Gastrocnemius medialis (tissue), 4 donors: ENCODE data around the gene OVAAL. TPM values are rescaled to one million over a fixed set of nuclear protein-coding genes. Genes with fewer than 3 reads are reported as not detected.

Source experiments
- ATAC-seq, 2 donors: fragments of 150-250 bp; one replicate each; pipeline ENCODE4 v1.9.1; 2016
- DNase-seq, 2 donors: peaks; one replicate each; pipeline ENCODE4 v3.0.0-alpha.2; 2019
- H3K27ac ChIP-seq, 4 donors: fragments of 200-600 bp; sonication (generic); 1 replicate in 1 of 4; 2 replicates in 3 of 4; pipeline ENCODE4 v1.5.1; 2016 to 2018; ENCODE audit warnings: mild to moderate bottlenecking in 2 of 4, moderate library complexity in 1 of 4
- H3K27me3 ChIP-seq, 3 donors: fragments of 200-600 bp; sonication (generic) in 2 of 3; 1 replicate in 1 of 3; 2 replicates in 2 of 3; pipeline versions ENCODE4 v1.5.1 to v1.6.0; 2016 to 2019; ENCODE audit warnings: mild to moderate bottlenecking in 1 of 3, moderate library complexity in 1 of 3
- H3K36me3 ChIP-seq, 2 donors: fragments of 200-600 bp; sonication (generic) in 1 of 2; one replicate each; pipeline ENCODE4 v1.5.1; 2017 to 2018
- H3K4me1 ChIP-seq, 2 donors: fragments of 200-600 bp; sonication (generic) in 1 of 2; one replicate each; pipeline ENCODE4 v1.5.1; 2016 to 2017; ENCODE audit warnings: mild to moderate bottlenecking in 2 of 2
- H3K4me3 ChIP-seq, 4 donors: fragments of 200-600 bp; sonication (generic) in 3 of 4; 1 replicate in 1 of 4; 2 replicates in 3 of 4; pipeline ENCODE4 v1.5.1; 2016 to 2019; ENCODE audit warnings: mild to moderate bottlenecking in 2 of 4
- H3K9me3 ChIP-seq, 3 donors: fragments of 200-600 bp; sonication (generic) in 2 of 3; 1 replicate in 1 of 3; 2 replicates in 2 of 3; pipeline ENCODE4 v1.5.1; 2016 to 2019
- POLR2A ChIP-seq, 2 donors: fragments of 450-650 bp; IDR thresholded peaks; one replicate each; pipeline ENCODE4 v1.6.1; 2017; ENCODE audit warnings: antibody characterized with exemption in 2 of 2, mild to moderate bottlenecking in 2 of 2, moderate library complexity in 2 of 2
- in situ Hi-C, 4 donors: fragments of 200-750 bp; cut with MboI; loops; one replicate each; pipeline versions ENCODE4 v1.15.0 to v1.8.0; 2017; ENCODE audit warnings: low sequenced_read_pairs in 4 of 4
- intact Hi-C: fragments of 100-400 bp; cut with DNase I; formaldehyde crosslinking; loops from one replicate; pipeline ENCODE4 v1.15.1; 2023; ENCODE audit warnings: low total_unique reads
- total RNA-seq, 4 donors: library from RNA; depleted of rRNA; stranded (reverse); fragments of >200 nt; gene quantifications; one replicate each; pipeline versions ENCODE4 v1.1.0 to v1.2.3, GENCODE V29; 2016
- TF ChIP-seq, protein P1 (sequence below), 5 experiments: fragments of 450-650 bp in 3 of 5; fragments of 200-600 bp in 2 of 5; sonication (generic) in 2 of 5; IDR thresholded peaks in 4 of 5; conservative IDR thresholded peaks in 1 of 5; 1 replicate in 4 of 5; 2 replicates in 1 of 5; pipeline ENCODE4 v1.5.1; 2016 to 2019; ENCODE audit warnings: antibody characterized with exemption in 5 of 5, mild to moderate bottlenecking in 3 of 5, moderate library complexity in 3 of 5

Gene OVAAL
- total RNA-seq, 4 donors from 2014 or later: not detected

DNA sequence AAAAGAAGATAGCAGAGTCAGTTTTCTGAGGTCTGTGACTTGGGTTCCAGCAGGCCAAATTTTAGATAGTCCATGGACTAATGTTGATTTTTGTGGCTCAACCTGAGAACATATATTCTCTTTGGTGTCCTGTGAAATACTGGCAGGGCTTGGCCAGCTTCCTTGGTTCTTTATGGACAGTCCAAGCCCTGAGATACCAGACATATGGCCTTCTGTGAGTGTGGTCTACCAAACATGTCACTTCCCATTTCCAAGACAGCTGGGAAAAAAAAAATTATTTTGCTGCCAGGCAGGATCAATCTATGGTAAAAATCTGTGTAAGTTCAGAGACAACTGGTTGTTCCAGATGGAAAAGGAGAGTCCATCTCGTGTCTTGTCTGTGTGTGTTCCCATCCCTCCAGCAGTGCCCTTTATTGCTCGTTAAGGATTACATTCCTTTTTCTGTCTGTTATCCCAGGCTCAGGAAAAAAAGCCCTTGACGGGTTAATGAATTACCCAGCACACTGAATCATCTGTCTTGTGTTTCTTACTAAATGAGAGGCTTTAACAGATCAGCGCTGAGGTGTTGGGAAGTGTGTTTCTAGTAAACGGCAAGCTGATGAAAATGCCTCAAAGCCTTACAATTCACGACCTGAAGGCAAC lies 39.7 kb downstream of the OVAAL start:
- in situ Hi-C loops (no loop called here), intact Hi-C loops (no loop called here)
- TF ChIP-seq, protein P1, sequence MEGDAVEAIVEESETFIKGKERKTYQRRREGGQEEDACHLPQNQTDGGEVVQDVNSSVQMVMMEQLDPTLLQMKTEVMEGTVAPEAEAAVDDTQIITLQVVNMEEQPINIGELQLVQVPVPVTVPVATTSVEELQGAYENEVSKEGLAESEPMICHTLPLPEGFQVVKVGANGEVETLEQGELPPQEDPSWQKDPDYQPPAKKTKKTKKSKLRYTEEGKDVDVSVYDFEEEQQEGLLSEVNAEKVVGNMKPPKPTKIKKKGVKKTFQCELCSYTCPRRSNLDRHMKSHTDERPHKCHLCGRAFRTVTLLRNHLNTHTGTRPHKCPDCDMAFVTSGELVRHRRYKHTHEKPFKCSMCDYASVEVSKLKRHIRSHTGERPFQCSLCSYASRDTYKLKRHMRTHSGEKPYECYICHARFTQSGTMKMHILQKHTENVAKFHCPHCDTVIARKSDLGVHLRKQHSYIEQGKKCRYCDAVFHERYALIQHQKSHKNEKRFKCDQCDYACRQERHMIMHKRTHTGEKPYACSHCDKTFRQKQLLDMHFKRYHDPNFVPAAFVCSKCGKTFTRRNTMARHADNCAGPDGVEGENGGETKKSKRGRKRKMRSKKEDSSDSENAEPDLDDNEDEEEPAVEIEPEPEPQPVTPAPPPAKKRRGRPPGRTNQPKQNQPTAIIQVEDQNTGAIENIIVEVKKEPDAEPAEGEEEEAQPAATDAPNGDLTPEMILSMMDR (IDR thresholded peaks at IDR 0.05 in 4 of 5, conservative IDR thresholded peaks at IDR 0.05 in 1 of 5): no peak
- no peak for TF ChIP-seq POLR2A (IDR thresholded peaks at IDR 0.05)
- no peak overlapping the region for H3K4me3 ChIP-seq
- no peak overlapping the region for H3K27ac ChIP-seq
- H3K36me3 ChIP-seq: no peaks in the 10 kb centered on the region
- H3K27me3 ChIP-seq: no peaks in the 10 kb centered on the region
- no peaks in the 10 kb centered on the region for H3K9me3 ChIP-seq
- H3K4me1 ChIP-seq: no peaks in the 10 kb centered on the region
- no peak for DNase-seq
- no peak for ATAC-seq

DNA sequence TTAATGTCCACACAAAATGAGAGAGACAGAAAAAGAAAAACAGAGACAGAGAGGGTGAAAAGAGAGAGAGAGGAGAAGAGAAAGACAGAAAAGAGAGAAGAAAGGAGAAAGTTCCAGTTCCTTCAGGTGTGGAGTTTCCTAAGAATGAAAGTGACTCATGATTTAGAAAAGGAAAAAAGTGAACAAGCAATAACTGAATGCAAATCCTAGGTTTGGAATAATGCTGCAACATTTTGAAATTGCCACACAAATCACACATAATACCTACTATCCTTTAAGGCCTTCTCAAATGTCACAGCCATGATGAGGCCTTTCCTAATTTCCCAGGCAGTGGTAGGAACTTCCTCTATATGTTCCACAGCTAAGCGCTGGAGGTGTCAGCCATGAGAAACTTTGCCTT lies 41.6 kb downstream of the OVAAL start:
- Histone ChIP-seq H3K4me3 (no peak overlapping the region), H3K27me3 (no peaks in the 10 kb centered on the region), H3K9me3 (no peaks in the 10 kb centered on the region), H3K4me1 (no peaks in the 10 kb centered on the region), H3K36me3 (no peaks in the 10 kb centered on the region), H3K27ac (no peak overlapping the region)
- in situ Hi-C loops: no loop called here
- no peak for ATAC-seq
- no peak for TF ChIP-seq POLR2A (IDR thresholded peaks at IDR 0.05)
- TF ChIP-seq, protein P1 (IDR thresholded peaks at IDR 0.05 in 4 of 5, conservative IDR thresholded peaks at IDR 0.05 in 1 of 5): no peak
- DNase-seq: no peak
- intact Hi-C loops: no loop called here

DNA sequence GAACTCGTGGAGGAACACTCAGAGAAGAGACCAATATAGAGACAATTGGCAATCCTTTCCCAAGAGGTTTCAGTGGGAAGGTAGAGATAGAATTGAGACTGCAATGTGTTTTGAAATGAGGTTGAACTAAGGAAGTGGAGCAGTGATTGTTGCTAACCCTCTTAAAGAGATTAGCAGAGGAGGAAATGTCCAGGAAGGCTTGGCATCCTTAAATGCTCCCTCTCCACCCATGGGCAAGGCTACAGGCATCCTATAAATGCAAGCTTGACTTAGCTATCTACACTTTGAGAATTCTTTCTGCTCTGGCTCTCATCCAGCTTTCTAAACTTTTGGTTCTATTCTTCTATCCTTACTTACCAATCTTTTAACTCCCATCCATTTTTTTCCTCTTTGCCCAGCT lies 42.7 kb downstream of the OVAAL start:
- in situ Hi-C loops: no loop called here
- DNase-seq: no peak
- Histone ChIP-seq H3K36me3 (no peaks in the 10 kb centered on the region), H3K9me3 (no peaks in the 10 kb centered on the region), H3K4me3 (no peak overlapping the region), H3K27me3 (no peaks in the 10 kb centered on the region), H3K4me1 (no peaks in the 10 kb centered on the region), H3K27ac (no peak overlapping the region)
- intact Hi-C loops: no loop called here
- TF ChIP-seq, protein P1 (IDR thresholded peaks at IDR 0.05 in 4 of 5, conservative IDR thresholded peaks at IDR 0.05 in 1 of 5): no peak
- TF ChIP-seq POLR2A (IDR thresholded peaks at IDR 0.05): no peak
- ATAC-seq: no peak

DNA sequence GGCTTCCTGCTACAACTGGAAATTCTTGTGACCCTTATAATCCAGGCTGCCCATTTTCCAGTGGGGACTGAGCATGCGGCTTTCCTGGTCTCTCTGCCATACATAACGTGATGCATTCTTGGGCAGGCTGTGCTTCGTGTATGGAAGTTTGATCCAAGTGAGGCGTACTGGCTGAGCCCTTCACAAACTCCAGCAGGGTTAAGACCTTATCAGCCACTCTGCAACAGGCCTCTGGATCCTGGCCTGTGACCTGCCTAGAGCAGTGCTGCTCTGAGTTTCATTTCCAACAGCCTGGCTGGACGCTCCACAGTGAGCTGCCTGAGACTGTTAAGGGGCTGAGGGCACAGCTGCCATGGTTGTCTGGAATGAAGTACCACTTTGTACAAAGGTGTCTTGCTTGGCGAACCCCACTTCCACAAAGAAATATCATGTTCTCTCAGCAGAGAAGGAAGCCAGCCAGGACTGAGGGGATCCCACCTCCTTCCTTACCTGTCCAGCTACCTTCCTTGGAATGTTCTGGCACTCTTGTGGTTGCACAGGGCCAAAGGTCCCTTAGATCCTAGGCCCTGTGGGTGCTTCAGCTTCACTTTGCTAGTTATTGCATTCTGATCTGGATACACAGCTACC lies 44.6 kb downstream of the OVAAL start:
- intact Hi-C loops: no loop called here
- no peak overlapping the region for H3K27ac ChIP-seq
- no peaks in the 10 kb centered on the region for H3K36me3 ChIP-seq
- no peaks in the 10 kb centered on the region for H3K9me3 ChIP-seq
- ATAC-seq (no peak), DNase-seq (no peak)
- TF ChIP-seq POLR2A (IDR thresholded peaks at IDR 0.05): no peak
- TF ChIP-seq, protein P1 (IDR thresholded peaks at IDR 0.05 in 4 of 5, conservative IDR thresholded peaks at IDR 0.05 in 1 of 5): no peak
- in situ Hi-C loops: no loop called here
- H3K4me1 ChIP-seq: no peaks in the 10 kb centered on the region
- no peaks in the 10 kb centered on the region for H3K27me3 ChIP-seq
- H3K4me3 ChIP-seq: no peak overlapping the region
